Left lung (tissue), 10 donors: ENCODE measurements around the gene UBASH3A. TPM values are rescaled to one million over a fixed set of nuclear protein-coding genes. Genes with fewer than 3 reads are reported as not detected.

Experiments
- ATAC-seq: fragments of 200-7000 bp; cut with Tn5 transposase; one replicate; pipeline ENCODE4 v1.9.1; 2020; ENCODE audit warnings: moderate library complexity
- DNase-seq, 4 donors: peaks; one replicate each; pipeline ENCODE4 v3.0.0-alpha.2; 2013 to 2020
- H3K27ac ChIP-seq, 2 donors: fragments of 200-600 bp; sonication (generic) in 1 of 2; one replicate each; pipeline versions ENCODE4 v1.5.0 to v1.8.0; 2020 to 2021
- H3K27me3 ChIP-seq, 2 donors: fragments of 200-600 bp; sonication (generic) in 1 of 2; one replicate each; pipeline versions ENCODE4 v1.5.0 to v1.8.0; 2020 to 2021
- H3K36me3 ChIP-seq, 2 donors: fragments of 200-600 bp; sonication (generic) in 1 of 2; one replicate each; pipeline versions ENCODE4 v1.5.0 to v1.8.0; 2020 to 2021
- H3K4me1 ChIP-seq, 2 donors: fragments of 200-600 bp; one replicate each; pipeline ENCODE4 v1.8.0; 2021
- H3K4me3 ChIP-seq, 2 donors: fragments of 200-600 bp; sonication (generic) in 1 of 2; one replicate each; pipeline versions ENCODE4 v1.5.0 to v1.8.0; 2020 to 2021; ENCODE audit warnings: mild to moderate bottlenecking in 1 of 2
- H3K9me3 ChIP-seq, 2 donors: fragments of 200-600 bp; sonication (generic) in 1 of 2; one replicate each; pipeline versions ENCODE4 v1.5.0 to v1.8.0; 2020 to 2021
- intact Hi-C, 2 donors: fragments of 100-400 bp; cut with DNase I; formaldehyde crosslinking; loops; one replicate each; pipeline versions ENCODE4 v1.11.2 to v1.14.2; 2022
- polyA plus RNA-seq, 6 donors: library from polyadenylated mRNA; unstranded; fragments of 120-200 nt; gene quantifications; one replicate each; pipeline ENCODE4 v1.2.1, GENCODE V29; 2013; ENCODE audit not compliant: insufficient read length in 6 of 6
- total RNA-seq, 2 donors: library from RNA; stranded (reverse); fragmentation: NEBNext Ultra II Directional; extraction: Animal tissue kit (Norgen Biotek cat#: 25700); gene quantifications; one replicate each; pipeline ENCODE4 v1.2.1, GENCODE V29; 2021
- TF ChIP-seq, protein P1 (sequence below), 2 donors: fragments of 200-600 bp; sonication (generic) in 1 of 2; IDR thresholded peaks; one replicate each; pipeline versions ENCODE4 v1.5.0 to v1.8.0; 2021; ENCODE audit warnings: antibody characterized with exemption in 2 of 2
- donor health status: DM: no; HTN: yes; CAD: no.
- donor health status: DM: no; HTN: no; CAD: no.

Gene UBASH3A
- total and polyA plus RNA-seq, 8 donors = 0.08 to 1.3 (median 0.24) TPM

DNA sequence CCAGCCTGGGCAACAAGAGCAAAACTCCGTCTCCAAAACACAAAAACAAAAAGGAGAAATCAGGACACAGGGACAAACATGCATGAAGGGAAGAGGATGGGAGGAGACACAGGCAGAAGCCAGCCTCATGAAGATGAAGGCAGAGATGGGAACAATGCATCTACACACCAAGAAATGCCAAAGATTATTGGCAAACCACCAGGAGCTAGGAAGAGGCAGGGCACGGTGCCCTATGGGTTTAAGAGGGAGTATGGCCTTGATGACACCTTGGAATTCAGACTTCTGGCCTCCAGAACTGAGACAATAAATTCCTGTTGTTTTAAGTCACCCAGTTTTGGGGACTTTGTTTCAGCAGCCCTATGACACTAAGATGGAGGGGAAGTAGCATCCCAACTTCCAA lies 13.0 kb upstream of the UBASH3A start:
- ATAC-seq (no peak), DNase-seq (no peak)
- intact Hi-C loops = no loop called here
- Histone ChIP-seq H3K4me1 (peaks cover 0 to 19% of the 10 kb centered on the region in 2 donors), H3K27ac (no peak overlapping the region), H3K9me3 (no peaks in the 10 kb centered on the region), H3K27me3 (no peaks in the 10 kb centered on the region), H3K36me3 (no peaks in the 10 kb centered on the region), H3K4me3 (no peak overlapping the region)
- TF ChIP-seq, protein P1, sequence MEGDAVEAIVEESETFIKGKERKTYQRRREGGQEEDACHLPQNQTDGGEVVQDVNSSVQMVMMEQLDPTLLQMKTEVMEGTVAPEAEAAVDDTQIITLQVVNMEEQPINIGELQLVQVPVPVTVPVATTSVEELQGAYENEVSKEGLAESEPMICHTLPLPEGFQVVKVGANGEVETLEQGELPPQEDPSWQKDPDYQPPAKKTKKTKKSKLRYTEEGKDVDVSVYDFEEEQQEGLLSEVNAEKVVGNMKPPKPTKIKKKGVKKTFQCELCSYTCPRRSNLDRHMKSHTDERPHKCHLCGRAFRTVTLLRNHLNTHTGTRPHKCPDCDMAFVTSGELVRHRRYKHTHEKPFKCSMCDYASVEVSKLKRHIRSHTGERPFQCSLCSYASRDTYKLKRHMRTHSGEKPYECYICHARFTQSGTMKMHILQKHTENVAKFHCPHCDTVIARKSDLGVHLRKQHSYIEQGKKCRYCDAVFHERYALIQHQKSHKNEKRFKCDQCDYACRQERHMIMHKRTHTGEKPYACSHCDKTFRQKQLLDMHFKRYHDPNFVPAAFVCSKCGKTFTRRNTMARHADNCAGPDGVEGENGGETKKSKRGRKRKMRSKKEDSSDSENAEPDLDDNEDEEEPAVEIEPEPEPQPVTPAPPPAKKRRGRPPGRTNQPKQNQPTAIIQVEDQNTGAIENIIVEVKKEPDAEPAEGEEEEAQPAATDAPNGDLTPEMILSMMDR (IDR thresholded peaks at IDR 0.05) = no peak

DNA sequence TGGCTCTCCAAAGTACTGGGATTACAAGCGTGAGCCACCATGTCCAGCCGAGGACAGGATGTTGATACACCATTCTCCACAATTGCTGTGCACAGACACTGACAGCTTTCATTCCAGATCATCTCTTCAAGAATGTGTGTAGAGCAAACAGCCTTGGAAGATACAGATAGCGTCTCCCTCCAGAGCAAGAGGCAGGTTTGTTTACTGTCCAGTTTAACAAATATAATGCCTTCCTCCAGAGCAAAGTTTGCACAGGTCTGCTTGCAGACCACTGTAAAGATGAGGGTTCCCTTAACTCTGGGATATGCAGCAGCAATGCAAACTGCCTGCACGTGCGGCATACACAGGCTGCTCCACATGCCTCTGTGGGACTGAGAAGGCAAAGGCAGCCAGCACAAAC lies 12.4 kb upstream of the UBASH3A start:
- no peaks in the 10 kb centered on the region for H3K36me3 ChIP-seq
- DNase-seq = peak in 1 of 4 donors; percentile 14
- H3K27ac ChIP-seq = no peak overlapping the region
- no peak overlapping the region for H3K4me3 ChIP-seq
- intact Hi-C loops = no loop called here
- ATAC-seq = no peak
- peaks cover 0 to 13% of the 10 kb centered on the region in 2 donors for H3K4me1 ChIP-seq
- H3K27me3 ChIP-seq = no peaks in the 10 kb centered on the region
- TF ChIP-seq, protein P1 (IDR thresholded peaks at IDR 0.05) = no peak
- H3K9me3 ChIP-seq = no peaks in the 10 kb centered on the region

DNA sequence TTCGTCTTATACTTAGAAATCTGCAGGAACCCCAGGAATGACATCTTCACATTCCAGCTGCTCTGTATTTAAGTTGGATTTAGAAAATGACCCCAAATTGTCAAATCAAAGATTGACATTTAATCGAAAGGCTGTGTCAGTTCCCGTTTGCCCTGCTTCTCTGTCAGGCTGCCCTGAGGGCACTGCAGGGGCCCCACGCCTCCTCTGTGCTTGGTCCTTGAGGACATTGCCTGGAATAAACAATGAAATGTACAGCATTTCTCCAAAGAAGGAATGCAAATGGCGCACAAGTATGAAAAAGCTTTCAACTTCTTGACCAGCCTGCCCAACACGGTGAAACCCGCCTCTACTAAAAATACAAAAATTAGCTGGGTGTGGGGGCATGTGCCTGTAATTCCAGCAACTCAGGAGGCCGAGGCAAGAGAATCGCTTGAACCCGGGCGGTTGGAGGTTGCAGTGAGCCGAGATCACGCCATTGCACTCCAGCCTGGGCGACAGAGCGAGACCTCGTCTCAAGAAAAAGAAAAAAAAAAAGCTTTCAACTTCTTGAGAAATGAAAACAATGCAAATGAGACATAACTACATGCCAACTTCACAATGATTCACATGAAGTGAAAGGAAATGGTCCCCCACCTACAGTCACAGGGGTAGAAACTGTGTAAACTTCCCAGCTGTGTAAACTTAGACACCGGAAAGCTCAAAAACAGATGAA lies 10.8 kb upstream of the UBASH3A start:
- DNase-seq (peak in 1 of 4 donors; percentile 12), ATAC-seq (no peak)
- Histone ChIP-seq H3K27ac (no peak overlapping the region), H3K27me3 (no peaks in the 10 kb centered on the region), H3K9me3 (no peaks in the 10 kb centered on the region), H3K4me1 (peaks cover 0 to 11% of the 10 kb centered on the region in 2 donors), H3K4me3 (no peak overlapping the region), H3K36me3 (no peaks in the 10 kb centered on the region)
- intact Hi-C loops = no loop called here
- TF ChIP-seq, protein P1 (IDR thresholded peaks at IDR 0.05) = no peak

DNA sequence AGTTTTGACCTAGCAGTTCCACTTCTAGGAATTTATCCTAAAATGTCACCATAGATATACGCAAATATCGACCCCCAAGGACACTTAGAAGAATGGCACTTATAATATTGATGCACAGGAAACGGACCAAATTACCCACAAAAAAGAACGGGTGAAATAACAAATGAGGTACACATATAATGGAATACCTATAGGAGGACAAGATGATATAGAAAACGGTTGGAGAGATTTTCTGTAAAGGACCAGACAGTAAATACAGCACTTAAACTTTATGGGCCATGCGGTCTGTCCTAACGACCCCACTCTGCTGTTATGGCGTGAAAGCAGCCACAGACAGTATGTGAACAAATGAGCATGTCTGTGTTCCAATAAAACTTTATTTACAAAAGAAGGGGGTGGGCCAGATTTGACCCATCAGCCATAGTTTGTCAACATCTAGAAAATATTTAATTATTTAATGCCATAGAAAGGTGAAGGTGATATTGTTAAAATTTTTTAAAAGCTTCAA lies 10.2 kb upstream of the UBASH3A start:
- H3K9me3 ChIP-seq = no peaks in the 10 kb centered on the region
- H3K27me3 ChIP-seq = no peaks in the 10 kb centered on the region
- H3K4me1 ChIP-seq = peaks cover 0 to 11% of the 10 kb centered on the region in 2 donors
- intact Hi-C loops = no loop called here
- H3K27ac ChIP-seq = no peak overlapping the region
- TF ChIP-seq, protein P1 (IDR thresholded peaks at IDR 0.05) = no peak
- H3K4me3 ChIP-seq = no peak overlapping the region
- no peak for ATAC-seq
- no peaks in the 10 kb centered on the region for H3K36me3 ChIP-seq
- DNase-seq = no peak

DNA sequence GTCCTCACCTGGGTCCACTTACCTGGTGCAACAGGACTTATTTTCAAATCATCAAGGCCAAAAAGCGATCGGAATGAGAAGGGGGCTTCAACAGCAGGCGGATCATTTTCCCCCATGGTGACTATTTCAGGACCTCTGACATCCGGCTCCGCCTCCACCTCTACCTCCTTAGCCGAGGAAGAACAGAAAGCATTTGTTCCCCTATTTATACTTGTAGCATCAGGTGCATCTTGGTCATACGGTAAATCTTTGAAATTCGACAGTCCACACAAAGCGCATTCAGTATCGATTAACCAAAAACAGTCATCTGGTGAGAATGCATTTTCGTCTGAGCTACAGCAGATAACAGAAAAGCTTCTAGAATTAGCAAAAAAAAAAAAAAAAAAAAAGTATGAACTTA lies 8.4 kb upstream of the UBASH3A start:
- TF ChIP-seq, protein P1 (IDR thresholded peaks at IDR 0.05) = no peak
- no peaks in the 10 kb centered on the region for H3K27me3 ChIP-seq
- no peak overlapping the region for H3K27ac ChIP-seq
- no peaks in the 10 kb centered on the region for H3K36me3 ChIP-seq
- no peaks in the 10 kb centered on the region for H3K9me3 ChIP-seq
- intact Hi-C loops = no loop called here
- no peaks in the 10 kb centered on the region for H3K4me1 ChIP-seq
- DNase-seq = peak in 1 of 4 donors; percentile 13
- no peak for ATAC-seq
- H3K4me3 ChIP-seq = no peak overlapping the region
